ENCODE measurements around the gene NLRC3. TPM values are rescaled to one million over a fixed set of nuclear protein-coding genes. Genes with fewer than 3 reads are reported as not detected.

Gene NLRC3
- total RNA-seq, 1 experiment from 2014 or later = 22.4 TPM

DNA sequence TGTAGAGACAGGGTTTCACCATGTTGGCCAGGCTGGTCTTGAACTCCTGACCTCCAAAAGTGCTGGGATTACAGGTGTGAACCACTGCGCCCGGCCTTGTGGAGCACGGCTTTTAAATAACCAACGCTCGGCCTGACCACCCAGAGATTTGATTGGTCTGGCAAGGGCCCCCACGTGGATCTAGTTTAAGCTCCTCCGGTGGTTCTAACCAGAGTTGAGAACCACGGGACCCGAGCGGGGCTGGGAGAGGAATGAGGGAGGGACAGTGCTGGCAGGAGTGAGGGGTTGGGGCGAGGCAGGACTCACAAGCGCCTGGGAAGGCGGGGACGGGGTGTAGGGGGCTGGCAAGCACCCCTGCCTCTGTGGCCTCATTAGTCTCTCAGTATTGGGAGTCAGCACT, 3.0 kb downstream of the NLRC3 start:
- no peaks in the 10 kb centered on the region for H3K9me2 ChIP-seq (replicated peaks; ENCODE audit: insufficient read depth, low read length)
- DNase-seq = no peak
- no peak overlapping the region for H2AFZ ChIP-seq (ENCODE audit: low read length)
- H3K79me2 ChIP-seq (ENCODE audit: low read length) = peaks cover 69% of the 10 kb centered on the region
- H3K4me1 ChIP-seq (ENCODE audit: low read length) = peaks cover 36% of the 10 kb centered on the region
- peaks cover 6% of the 10 kb centered on the region for H3K9me3 ChIP-seq (ENCODE audit: low read length)
- no peaks in the 10 kb centered on the region for H4K20me1 ChIP-seq (ENCODE audit: insufficient read depth, low read depth, low read length)
- peaks cover 28% of the 10 kb centered on the region for H3K36me3 ChIP-seq (ENCODE audit: insufficient read depth, low read length)
- no peaks in the 10 kb centered on the region for H3K27me3 ChIP-seq (ENCODE audit: low read length)
- H3K4me2 ChIP-seq (ENCODE audit: low read depth, low read length, poor library complexity, severe bottlenecking) = no peak overlapping the region
- no peak overlapping the region for H3K9ac ChIP-seq (ENCODE audit: low read length)
- H3K27ac ChIP-seq (ENCODE audit: low read length) = no peak overlapping the region
- H3K4me3 ChIP-seq (ENCODE audit: low read length) = no peak overlapping the region

- Histone ChIP-seq H3K4me2 (ENCODE audit: low read depth, low read length, poor library complexity, severe bottlenecking) (no peak overlapping the region), H2AFZ (ENCODE audit: low read length) (no peak overlapping the region), H3K4me1 (ENCODE audit: low read length) (peaks cover 27% of the 10 kb centered on the region), H3K36me3 (ENCODE audit: insufficient read depth, low read length) (peaks cover 28% of the 10 kb centered on the region), H3K79me2 (ENCODE audit: low read length) (peaks cover 73% of the 10 kb centered on the region), H3K27ac (ENCODE audit: low read length) (no peak overlapping the region), H3K4me3 (ENCODE audit: low read length) (no peak overlapping the region), H4K20me1 (ENCODE audit: insufficient read depth, low read depth, low read length) (no peaks in the 10 kb centered on the region), H3K27me3 (ENCODE audit: low read length) (no peaks in the 10 kb centered on the region), H3K9me2 (replicated peaks; ENCODE audit: insufficient read depth, low read length) (no peaks in the 10 kb centered on the region), H3K9ac (ENCODE audit: low read length) (no peak overlapping the region), H3K9me3 (ENCODE audit: low read length) (peaks cover 6% of the 10 kb centered on the region)
- DNase-seq = no peak
Measured at GRCh38 chr16:3573146-3573815, 3.9 kb downstream of the NLRC3 start.

DNA sequence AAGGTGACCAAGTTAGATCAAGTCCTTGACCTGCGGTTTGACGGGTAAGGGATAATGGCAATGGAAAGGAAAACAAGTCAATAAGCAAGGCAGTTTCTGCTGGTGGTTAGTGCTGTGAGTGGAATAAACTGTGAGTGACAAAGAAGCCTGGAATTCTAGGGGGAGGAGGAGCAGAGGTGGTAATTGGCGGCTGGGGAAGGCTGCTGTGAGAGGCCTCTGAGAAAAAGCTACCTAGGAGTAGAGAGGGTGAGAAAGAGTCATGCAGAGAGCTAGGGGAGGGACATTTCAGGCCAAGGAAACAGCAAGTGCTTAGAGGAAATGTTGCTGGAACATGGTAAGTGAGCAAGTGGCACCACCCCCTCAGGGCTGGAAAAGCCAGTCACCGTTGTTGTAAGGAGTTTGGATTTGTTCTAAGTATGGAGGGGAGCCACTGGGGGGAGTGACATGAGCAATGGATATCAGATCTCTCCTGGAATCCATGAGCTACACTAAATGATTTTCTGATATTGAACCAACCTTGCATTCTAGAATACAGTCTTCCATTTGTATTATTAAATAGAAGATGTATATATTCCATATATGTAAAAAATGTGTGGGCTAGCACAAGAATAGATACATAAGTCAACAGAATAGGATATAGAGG, 6.7 kb downstream of the NLRC3 start:
- H3K9me3 ChIP-seq (ENCODE audit: low read length) = peaks cover 6% of the 10 kb centered on the region
- no peak overlapping the region for H3K4me2 ChIP-seq (ENCODE audit: low read depth, low read length, poor library complexity, severe bottlenecking)
- no peak for DNase-seq
- peaks cover 54% of the 10 kb centered on the region for H3K79me2 ChIP-seq (ENCODE audit: low read length)
- H2AFZ ChIP-seq (ENCODE audit: low read length) = no peak overlapping the region
- no peak overlapping the region for H3K27ac ChIP-seq (ENCODE audit: low read length)
- no peaks in the 10 kb centered on the region for H3K27me3 ChIP-seq (ENCODE audit: low read length)
- H3K9ac ChIP-seq (ENCODE audit: low read length) = no peak overlapping the region
- H4K20me1 ChIP-seq (ENCODE audit: insufficient read depth, low read depth, low read length) = no peaks in the 10 kb centered on the region
- no peak overlapping the region for H3K4me3 ChIP-seq (ENCODE audit: low read length)
- peaks cover 30% of the 10 kb centered on the region for H3K36me3 ChIP-seq (ENCODE audit: insufficient read depth, low read length)
- no peaks in the 10 kb centered on the region for H3K9me2 ChIP-seq (replicated peaks; ENCODE audit: insufficient read depth, low read length)
- peaks cover 6% of the 10 kb centered on the region for H3K4me1 ChIP-seq (ENCODE audit: low read length)

GRCh38 chr16:3569851-3570250, 7.4 kb downstream of the NLRC3 start:
- DNase-seq = no peak
- H3K9me3 ChIP-seq (ENCODE audit: low read length) = peaks cover 6% of the 10 kb centered on the region
- H2AFZ ChIP-seq (ENCODE audit: low read length) = no peak overlapping the region
- peaks cover 30% of the 10 kb centered on the region for H3K36me3 ChIP-seq (ENCODE audit: insufficient read depth, low read length)
- H3K27me3 ChIP-seq (ENCODE audit: low read length) = no peaks in the 10 kb centered on the region
- no peak overlapping the region for H3K9ac ChIP-seq (ENCODE audit: low read length)
- peaks cover 47% of the 10 kb centered on the region for H3K79me2 ChIP-seq (ENCODE audit: low read length)
- no peak overlapping the region for H3K4me3 ChIP-seq (ENCODE audit: low read length)
- no peaks in the 10 kb centered on the region for H4K20me1 ChIP-seq (ENCODE audit: insufficient read depth, low read depth, low read length)
- H3K4me2 ChIP-seq (ENCODE audit: low read depth, low read length, poor library complexity, severe bottlenecking) = no peak overlapping the region
- no peaks in the 10 kb centered on the region for H3K4me1 ChIP-seq (ENCODE audit: low read length)
- H3K27ac ChIP-seq (ENCODE audit: low read length) = no peak overlapping the region
- no peaks in the 10 kb centered on the region for H3K9me2 ChIP-seq (replicated peaks; ENCODE audit: insufficient read depth, low read length)

DNA sequence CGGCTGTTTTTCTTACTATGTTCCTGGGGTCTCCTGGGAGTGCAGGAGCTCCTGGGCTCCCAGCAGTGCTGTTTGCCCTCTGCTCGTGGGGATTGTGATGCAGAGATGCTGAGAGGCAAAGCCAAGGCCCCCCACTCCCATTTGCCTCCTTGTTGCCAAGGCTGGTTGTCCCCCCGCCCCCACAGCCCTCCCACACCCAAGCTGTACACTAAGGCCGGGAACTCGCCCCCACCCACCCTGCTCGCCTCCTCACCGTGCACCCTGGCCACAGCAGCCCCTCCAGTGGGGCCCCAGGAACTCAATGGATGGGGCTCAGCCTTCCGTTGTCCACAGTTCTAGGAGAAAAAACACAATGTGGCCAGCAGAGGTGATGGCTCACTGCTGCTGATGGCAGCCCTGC, 10.2 kb downstream of the NLRC3 start:
- Histone ChIP-seq H3K4me1 (ENCODE audit: low read length) (no peaks in the 10 kb centered on the region), H3K79me2 (ENCODE audit: low read length) (peaks cover 24% of the 10 kb centered on the region), H2AFZ (ENCODE audit: low read length) (no peak overlapping the region), H3K4me3 (ENCODE audit: low read length) (no peak overlapping the region), H3K27me3 (ENCODE audit: low read length) (no peaks in the 10 kb centered on the region), H4K20me1 (ENCODE audit: insufficient read depth, low read depth, low read length) (no peaks in the 10 kb centered on the region), H3K9ac (ENCODE audit: low read length) (no peak overlapping the region), H3K9me3 (ENCODE audit: low read length) (peaks cover 6% of the 10 kb centered on the region), H3K27ac (ENCODE audit: low read length) (no peak overlapping the region), H3K4me2 (ENCODE audit: low read depth, low read length, poor library complexity, severe bottlenecking) (no peak overlapping the region), H3K36me3 (ENCODE audit: insufficient read depth, low read length) (peaks cover 20% of the 10 kb centered on the region), H3K9me2 (replicated peaks; ENCODE audit: insufficient read depth, low read length) (no peaks in the 10 kb centered on the region)
- DNase-seq = no peak

- Histone ChIP-seq H3K36me3 (ENCODE audit: insufficient read depth, low read length) (peaks cover 12% of the 10 kb centered on the region), H3K4me1 (ENCODE audit: low read length) (no peaks in the 10 kb centered on the region), H3K9me2 (replicated peaks; ENCODE audit: insufficient read depth, low read length) (no peaks in the 10 kb centered on the region), H3K27ac (ENCODE audit: low read length) (no peak overlapping the region), H3K79me2 (ENCODE audit: low read length) (peaks cover 8% of the 10 kb centered on the region), H4K20me1 (ENCODE audit: insufficient read depth, low read depth, low read length) (no peaks in the 10 kb centered on the region), H3K4me2 (ENCODE audit: low read depth, low read length, poor library complexity, severe bottlenecking) (no peak overlapping the region), H3K4me3 (ENCODE audit: low read length) (no peak overlapping the region), H3K9ac (ENCODE audit: low read length) (no peak overlapping the region), H2AFZ (ENCODE audit: low read length) (no peak overlapping the region), H3K27me3 (ENCODE audit: low read length) (no peaks in the 10 kb centered on the region), H3K9me3 (ENCODE audit: low read length) (no peaks in the 10 kb centered on the region)
- DNase-seq = no peak
Measured at GRCh38 chr16:3564889-3565141, 12.4 kb downstream of the NLRC3 start.

DNA sequence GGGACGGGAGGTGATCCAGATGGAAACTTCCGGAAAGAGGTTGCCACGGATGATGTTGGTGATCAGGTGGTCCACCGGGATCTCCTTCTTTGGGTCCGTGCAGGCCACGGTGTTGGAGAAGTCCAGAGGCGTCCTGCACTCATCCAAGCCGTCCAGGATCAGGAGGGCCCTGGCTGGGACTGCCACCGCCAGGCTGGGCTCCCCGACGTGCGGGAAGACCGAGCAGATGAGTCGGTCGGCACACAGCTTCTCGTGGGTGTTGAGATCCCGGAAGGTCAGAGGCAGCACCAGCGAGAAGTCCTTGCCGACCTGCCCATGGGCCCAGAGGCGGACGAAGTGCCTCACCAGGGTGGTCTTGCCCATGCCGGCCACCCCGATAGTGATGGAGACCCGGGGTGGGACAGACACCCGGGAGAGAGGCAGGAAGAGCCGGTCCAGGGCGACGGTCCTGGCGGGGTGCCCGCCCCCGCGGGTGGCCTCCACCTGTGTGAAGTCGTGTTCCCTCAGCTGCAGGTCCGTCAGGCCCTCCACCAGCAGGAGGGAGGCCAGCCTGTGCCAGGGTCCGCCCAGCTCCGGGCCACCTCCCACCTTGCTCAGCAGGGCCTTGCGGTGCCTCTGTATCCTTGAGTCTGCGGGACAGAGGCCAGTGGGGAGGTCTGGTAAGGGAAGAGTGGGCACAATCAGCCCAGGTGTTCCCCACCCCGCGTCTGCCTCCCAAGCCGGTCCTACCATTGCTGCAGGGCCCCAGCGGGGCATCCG, 12.9 kb downstream of the NLRC3 start:
- H3K79me2 ChIP-seq (ENCODE audit: low read length) = peaks cover 4% of the 10 kb centered on the region
- H3K4me2 ChIP-seq (ENCODE audit: low read depth, low read length, poor library complexity, severe bottlenecking) = no peak overlapping the region
- H3K27ac ChIP-seq (ENCODE audit: low read length) = no peak overlapping the region
- H3K9me3 ChIP-seq (ENCODE audit: low read length) = no peaks in the 10 kb centered on the region
- no peaks in the 10 kb centered on the region for H3K4me1 ChIP-seq (ENCODE audit: low read length)
- H4K20me1 ChIP-seq (ENCODE audit: insufficient read depth, low read depth, low read length) = no peaks in the 10 kb centered on the region
- no peak for DNase-seq
- no peaks in the 10 kb centered on the region for H3K27me3 ChIP-seq (ENCODE audit: low read length)
- H2AFZ ChIP-seq (ENCODE audit: low read length) = no peak overlapping the region
- no peak overlapping the region for H3K9ac ChIP-seq (ENCODE audit: low read length)
- H3K4me3 ChIP-seq (ENCODE audit: low read length) = no peak overlapping the region
- H3K36me3 ChIP-seq (ENCODE audit: insufficient read depth, low read length) = peaks cover 9% of the 10 kb centered on the region; the same call in 1 of the 2 replicates
- no peaks in the 10 kb centered on the region for H3K9me2 ChIP-seq (replicated peaks; ENCODE audit: insufficient read depth, low read length)

DNA sequence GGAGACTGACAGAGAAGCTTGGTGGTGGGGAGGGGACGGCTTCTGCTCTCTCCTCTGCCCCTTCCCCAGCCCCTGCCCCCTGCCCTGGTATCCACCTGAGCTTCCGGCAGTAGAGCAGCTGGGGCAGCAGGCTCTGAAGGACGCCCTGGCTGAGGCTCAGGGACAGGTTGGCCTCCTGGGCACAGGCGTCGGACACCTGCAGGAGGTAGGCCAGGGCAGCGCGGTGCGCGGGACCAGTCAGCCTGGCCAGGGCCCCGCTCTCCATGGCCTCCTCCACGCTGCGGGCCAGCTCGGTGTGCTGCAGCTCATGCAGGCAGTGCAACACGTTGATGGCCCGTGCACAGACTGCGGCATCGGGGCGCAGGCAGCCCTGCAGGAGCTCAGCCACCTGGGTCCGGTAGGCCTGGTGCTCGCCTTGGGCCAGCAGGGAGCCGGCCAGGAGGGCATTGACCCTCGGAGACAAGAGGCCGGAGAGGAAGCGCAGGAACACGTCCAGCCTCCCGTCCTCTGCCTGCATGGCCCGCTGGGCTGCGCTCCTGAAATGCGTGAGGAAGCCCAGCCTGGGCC, 14.2 kb downstream of the NLRC3 start:
- no peaks in the 10 kb centered on the region for H3K27me3 ChIP-seq (ENCODE audit: low read length)
- H2AFZ ChIP-seq (ENCODE audit: low read length) = no peak overlapping the region
- no peak overlapping the region for H3K27ac ChIP-seq (ENCODE audit: low read length)
- no peaks in the 10 kb centered on the region for H3K9me2 ChIP-seq (replicated peaks; ENCODE audit: insufficient read depth, low read length)
- peaks cover 7% of the 10 kb centered on the region; the same call in 1 of the 2 replicates for H3K36me3 ChIP-seq (ENCODE audit: insufficient read depth, low read length)
- no peak overlapping the region for H3K9ac ChIP-seq (ENCODE audit: low read length)
- H3K4me2 ChIP-seq (ENCODE audit: low read depth, low read length, poor library complexity, severe bottlenecking) = no peak overlapping the region
- H3K79me2 ChIP-seq (ENCODE audit: low read length) = no peaks in the 10 kb centered on the region; the same call in 1 of the 2 replicates
- no peak for DNase-seq
- H4K20me1 ChIP-seq (ENCODE audit: insufficient read depth, low read depth, low read length) = no peaks in the 10 kb centered on the region
- no peaks in the 10 kb centered on the region for H3K9me3 ChIP-seq (ENCODE audit: low read length)
- no peak overlapping the region for H3K4me3 ChIP-seq (ENCODE audit: low read length)
- no peaks in the 10 kb centered on the region for H3K4me1 ChIP-seq (ENCODE audit: low read length)

Measured in Karpas-422 (cell line).